HK-2 (cell line): ENCODE data around the gene PACRG.
"Not testable (repeated sequence)": the region's sequence is repeated elsewhere in the genome, so short reads cannot be mapped to it uniquely, and the experiment has no call there.

Experiments used
- DNase-seq: peaks from one replicate; pipeline ENCODE4 v3.0.0-alpha.2; 2018; ENCODE audit not compliant: unreplicated experiment

Gene PACRG

DNA sequence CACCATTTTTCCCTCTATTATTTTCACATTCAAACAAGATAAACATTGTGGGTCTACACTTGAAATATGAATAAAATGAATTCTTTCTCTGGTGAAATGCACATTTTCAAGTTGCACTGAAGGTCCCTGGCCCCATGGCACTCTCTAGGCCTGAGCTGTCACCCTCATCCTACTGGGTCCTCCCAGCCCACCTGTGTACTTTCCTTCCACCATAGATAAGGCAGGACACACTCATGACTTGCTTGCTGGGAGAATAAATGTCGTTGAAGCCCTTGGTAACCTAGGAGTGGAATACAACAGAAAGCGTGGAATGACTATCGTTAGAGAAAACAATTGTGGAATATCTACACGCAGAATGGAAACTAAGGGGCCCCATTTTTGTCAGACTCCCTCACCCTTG is 585.8 kb downstream of the PACRG start:
- DNase-seq = no peak

DNA sequence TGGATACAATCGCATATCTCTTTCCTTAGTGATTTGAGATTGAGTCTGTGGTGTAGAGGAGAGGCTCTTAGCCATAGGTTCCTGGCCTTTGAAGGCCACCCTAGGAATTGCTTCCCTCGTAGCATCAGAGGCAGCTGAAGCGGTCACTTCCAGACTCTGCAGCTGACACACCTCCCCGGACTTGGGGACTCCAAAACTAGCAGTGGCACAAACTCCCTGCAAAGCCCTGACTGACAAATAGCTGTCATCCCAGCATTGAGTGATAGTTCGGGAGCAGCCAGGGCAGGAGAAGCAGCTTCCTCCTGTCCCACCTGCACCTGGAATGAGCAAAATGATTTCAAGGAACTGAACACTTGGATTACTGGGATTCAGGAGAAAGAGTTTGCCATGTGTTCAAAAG is 586.2 kb downstream of the PACRG start:
- DNase-seq = no peak

DNA sequence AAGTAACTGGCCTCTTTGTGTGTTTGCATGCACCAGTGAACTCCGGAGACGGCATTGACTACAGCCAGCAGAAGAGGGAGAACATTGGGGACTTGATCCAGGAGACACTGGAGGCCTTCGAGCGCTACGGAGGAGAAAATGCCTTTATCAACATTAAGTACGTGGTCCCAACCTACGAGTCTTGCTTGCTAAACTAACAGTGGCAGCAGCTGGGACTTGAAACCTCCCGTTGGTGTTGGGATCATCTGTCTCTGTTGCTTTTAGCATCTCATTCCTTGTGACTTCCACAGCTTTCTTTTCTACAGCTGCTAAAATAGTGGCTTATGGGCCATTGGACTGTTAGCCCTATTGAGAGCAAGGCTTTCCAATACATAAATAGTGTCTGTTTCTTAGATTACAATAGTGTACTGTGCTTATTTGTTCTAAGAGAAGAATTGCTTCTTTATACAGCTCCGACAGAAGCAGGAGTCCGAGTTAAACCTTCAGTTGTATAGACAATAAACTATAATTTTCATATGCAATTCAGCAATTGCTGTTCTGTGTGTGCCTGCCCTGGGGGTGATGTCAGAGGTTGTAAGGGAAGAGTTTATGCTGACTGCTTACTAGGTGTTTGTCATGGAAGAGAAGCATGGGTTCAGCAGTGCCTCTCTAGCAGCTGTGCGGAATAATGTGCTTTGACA is 587.2 kb downstream of the PACRG start:
- no peak for DNase-seq

DNA sequence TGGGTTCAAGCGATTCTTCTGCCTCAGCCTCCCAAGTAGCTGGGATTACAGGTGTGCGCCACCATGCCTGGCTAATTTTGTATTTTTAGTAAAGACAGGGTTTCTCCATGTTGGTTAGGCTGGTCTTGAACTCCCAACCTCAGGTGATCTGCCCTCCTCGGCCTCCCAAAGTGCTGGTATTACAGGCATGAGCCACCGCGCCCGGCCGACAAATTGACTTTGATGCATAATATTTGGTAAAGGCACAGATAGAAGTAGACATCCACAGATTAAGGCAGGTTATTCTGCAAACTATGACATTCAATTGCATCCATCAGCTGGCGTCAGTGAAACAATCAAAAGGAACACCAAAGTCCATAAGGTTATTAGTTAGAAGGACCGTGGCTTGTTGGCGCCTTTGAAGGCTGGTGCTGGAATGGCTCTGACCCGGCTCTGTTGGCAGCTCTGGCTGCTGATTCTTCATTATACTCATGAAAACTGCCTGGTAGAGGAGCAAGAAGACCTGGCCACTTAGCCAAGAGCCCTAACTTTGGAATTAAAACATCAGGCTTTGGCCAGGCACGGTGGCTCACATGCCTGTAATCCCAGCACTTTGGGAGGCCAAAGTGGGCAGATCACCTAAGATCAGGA is 589.2 kb downstream of the PACRG start:
- DNase-seq = not testable (repeated sequence)

DNA sequence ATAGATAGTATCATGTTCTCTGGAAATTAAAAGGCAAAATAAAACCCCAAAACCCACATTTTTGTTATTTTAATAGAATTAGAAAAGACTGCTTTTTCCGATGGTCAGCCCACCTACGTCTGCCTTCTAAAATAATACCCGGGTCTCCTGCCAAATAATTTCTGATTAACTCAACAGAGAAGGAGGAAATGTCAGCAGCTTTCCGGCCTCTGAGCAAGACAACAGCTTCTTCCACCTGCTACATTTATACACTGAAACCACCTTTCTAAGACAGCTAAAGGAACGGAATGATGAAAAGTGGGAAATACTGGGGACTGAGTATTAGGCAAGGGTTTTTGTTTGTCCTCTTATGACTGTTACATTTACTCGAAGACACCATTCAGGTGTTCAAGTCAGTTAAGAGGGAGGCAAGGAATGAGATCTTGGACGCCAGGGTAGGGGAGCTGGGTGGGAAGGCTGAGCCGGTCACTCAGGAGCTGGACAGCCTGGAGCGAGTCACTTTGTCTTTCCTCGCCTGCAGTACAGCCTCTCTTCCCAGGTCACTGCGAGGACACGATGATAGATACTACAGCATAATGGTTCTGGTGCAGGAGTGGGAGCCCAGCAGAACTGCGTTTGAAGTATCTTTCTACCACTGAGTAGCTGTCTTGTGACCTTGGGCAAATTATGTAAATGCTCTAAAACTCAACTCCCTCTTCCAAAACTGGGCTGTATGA is 590.5 kb downstream of the PACRG start:
- DNase-seq = no peak

DNA sequence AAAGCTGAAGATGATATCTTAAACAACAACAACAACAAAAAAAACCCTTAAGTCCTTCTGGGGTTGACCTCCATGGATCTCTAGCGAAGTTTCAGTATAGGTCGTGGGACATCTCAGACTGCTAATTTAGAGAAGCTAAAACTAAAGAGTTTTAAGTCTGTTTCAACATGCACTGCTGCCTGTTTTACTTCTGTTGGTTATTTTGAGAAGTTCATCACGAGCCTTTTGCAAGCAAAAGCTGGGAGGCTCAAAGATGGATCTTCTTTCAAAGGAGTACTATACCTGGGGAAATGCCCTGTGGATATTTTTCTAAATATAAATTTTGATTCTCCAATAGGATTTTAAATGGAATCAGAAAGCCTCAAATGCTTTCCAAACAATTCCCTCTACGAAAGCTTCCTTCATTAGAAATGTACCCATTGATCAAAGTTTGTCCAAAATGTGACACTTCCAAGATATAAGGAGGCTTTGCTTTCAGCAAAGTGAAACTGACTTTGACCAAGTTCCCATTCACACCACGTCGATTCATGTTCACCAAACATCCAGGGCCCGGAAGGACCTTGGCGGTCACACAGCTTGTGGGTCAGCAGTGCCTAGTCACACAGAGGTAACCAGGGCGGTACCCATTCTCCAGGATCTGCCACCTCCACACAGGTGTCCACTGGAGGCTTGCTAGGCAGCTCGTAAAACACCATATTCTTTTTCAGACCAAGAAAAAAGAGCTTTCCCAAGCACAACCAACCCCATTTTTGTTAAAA is 592.0 kb downstream of the PACRG start:
- DNase-seq = no peak

DNA sequence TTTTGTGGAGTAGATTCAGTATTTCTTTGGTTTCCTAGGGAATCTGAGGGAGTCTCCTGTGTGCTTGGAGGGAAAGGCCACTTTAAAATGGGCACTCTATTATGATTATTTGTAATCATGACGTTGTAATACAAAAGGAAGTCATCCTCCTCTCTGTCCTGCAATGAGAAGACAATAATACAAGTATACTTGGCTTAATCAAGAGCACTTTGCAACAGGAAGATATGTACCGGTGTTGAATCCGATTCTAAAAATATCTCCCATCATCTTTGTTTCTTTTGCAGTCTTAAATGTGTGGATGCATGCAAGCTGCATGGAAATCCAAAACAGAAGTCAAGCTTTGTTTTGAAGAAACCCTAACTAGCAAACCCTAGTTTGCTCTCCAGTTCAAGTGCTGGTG is 592.6 kb downstream of the PACRG start:
- DNase-seq = no peak

DNA sequence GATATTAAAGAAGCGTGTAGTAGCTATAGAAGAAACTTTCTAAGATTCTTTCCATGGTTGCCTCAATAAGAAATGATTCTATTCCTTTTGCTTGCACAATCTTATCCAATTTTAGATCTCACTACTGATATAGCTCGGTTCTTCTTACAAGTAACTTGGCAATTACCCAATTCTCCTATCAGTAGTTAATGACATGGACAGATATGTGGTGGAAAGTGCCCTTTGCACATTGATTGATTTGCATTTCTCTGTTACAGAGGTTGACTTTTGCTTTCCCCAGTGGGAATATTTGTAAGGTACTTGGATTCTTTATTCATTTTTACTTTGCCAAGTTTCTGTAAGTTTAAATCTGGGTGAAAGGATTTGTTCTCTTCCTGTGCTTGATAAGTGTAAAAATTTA is 593.0 kb downstream of the PACRG start:
- no peak for DNase-seq

DNA sequence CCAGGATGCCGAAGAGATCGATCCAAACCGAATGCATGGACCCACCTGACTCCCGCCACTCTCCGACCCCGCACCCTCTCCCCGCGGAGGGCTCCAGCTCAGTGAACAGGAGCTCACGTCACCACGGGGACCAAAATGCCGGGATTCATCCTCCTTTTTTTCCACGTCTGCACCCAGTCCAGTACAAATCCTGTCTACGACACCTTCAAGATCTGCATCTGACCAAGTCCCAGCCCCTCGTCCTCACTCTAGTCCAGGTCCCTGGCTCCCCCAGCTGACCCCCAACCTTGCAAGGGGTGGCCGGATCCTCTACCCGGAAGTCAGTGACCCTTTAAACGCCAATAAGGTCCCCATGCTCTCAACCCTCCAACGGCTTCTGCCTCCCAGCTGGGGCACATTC is 593.9 kb downstream of the PACRG start:
- no peak for DNase-seq

DNA sequence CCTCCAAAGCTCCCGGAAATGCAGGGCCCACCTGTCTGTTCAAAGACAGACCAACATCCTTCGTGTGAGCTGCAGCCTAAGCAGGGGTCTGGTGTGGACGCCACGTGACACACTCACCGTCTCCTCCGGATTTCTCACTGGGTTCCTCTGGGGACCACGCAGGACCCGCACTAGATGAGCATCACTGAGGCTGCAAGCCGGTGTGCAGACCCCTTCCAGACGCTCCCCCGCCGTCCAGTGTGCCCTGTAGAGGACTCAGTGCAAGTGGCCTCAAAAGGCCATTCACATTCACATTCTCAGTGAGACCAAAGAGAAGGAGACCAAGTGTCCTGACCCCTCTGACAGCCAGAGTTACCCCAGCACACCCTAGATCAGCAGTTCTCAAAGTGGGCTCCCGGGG is 595.5 kb downstream of the PACRG start:
- no peak for DNase-seq

DNA sequence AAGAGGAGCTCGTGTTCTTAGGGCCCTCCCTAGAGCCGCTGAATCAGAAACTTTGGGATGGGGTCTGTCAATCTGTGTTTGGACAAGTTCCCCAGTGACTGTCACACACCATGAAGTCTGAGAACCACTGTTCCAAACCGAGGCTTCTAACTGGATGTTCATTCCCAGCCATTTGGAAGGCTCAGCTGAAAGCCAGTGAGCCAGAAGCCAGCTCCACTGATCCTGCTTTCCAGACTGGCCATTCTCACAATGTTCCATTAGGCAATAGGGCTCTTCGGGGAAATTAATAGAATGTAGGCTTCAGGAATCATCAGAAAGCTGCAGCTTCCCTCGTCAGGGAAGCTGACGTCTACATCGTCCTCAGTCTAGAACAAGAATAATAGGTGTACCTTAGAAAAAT is 595.9 kb downstream of the PACRG start:
- no peak for DNase-seq

DNA sequence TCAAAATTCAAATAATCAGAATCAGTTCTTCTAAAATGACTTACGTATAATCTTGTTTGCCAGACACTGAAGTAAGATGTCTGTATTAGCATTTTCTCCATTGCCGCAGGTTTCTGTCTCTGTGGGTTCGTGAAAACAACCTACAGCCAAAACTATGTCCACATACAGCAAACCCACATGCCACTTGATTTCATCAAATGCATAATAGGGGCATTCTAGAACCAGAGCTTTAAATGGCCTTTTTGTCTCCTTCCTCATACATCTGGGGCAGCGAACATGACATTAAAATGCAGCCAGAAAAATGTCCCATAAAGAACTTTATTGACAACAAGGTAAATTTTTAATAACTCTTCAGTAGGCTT is 596.5 kb downstream of the PACRG start:
- no peak for DNase-seq

DNA sequence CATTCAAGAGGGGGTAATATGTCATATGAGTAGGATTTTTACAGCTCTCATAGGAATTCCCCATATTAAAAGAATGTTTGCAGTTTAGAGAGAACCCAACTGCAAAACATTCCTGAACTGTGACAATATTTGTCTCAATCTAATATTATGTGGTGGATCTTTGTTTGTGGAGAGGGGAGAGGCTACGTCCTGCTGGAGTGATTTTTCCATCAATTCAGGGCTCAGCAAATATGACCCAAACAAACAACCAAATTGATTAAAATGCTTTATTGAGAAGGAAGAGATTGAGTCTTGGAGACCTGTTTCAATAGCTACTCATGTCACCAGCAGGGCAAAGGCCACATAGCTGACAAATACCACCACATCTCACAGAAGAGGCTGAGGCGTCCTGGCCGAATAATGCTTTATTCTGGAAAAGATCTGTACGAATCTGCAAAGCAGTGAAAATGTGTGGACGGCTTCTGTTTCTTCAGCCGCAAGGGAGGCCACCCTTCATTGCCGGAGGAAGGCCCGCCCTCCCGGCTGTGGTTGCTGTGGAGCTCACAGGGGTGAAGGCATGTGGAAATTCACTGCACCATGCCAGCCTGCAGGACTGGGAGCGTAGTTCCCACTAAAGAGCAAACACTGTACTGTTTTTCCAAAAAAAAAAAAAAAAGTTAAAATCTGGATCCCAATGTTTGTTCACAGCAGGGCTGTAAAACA is 597.1 kb downstream of the PACRG start:
- peak; percentile 20 for DNase-seq

DNA sequence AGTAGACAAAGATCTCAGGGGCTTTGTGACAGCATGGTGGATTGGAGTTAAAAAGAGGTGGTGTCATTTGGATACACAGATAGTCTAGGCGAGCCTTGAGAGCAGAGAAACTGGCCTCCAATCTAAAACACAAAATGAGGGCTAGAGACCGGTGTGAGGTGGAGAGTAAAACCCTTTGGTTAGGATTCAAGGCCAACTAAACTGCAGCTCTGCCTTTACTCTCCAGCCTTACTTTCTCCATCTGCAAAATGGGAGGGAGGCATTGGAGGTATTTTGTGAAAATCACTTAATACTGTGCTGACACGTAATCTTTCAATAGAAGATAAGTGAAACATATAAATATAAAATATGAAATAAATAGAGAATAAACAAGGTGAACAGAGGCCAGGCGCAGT is 597.6 kb downstream of the PACRG start:
- DNase-seq = no peak

DNA sequence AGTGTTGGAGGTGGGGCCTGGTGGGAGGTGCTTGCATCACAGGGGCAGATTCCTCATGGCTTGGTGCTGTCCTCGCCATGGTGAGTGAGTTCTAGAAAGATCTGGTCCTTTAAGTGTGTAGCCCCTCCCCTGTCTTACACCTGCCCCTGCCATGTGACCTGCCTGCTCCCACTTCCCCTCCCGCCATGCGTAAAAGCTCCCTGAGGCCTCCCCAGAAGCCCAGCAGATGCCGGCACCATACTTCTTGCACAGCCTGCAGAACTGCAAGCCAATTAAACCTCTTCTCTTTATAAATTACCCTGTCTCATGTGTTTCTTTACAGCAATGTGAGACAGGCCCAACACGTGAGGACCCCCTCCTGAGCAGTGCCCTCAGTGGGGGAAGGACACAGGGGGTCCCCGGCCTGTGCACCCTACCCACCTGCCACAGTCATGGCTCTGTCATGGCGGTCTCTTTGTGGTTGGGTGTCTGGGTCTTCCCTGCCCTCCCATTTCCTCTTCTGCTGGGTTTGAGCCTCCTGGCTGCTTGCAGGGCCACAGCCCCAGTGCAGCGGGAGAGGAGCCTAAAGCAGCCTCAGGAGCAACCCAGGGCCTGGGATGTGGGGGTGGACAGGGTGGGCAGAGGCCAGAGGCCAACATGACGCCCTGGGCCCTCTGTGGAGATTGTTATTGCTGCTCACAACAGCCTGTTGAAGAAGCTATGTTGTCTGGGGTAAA is 599.5 kb downstream of the PACRG start:
- no peak for DNase-seq

DNA sequence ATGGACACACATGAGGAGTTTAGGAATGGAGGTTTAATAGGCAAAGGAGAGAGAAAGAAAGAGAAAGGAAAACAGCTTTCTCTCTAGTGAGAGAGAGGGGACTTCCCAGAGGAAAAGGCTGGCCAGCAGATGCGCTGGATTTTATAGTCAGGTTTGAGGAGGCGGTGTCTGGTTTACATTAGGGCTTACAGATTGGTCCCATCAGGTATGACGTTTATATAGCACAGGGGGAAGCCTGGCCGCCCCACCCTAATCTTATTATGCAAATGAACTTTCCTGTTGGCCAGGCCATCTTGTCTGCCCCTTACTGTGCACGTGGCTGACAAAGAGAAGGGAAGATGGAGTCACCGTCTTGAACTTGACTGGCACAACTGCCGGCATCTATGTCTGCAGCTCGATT is 600.1 kb downstream of the PACRG start:
- DNase-seq = no peak

DNA sequence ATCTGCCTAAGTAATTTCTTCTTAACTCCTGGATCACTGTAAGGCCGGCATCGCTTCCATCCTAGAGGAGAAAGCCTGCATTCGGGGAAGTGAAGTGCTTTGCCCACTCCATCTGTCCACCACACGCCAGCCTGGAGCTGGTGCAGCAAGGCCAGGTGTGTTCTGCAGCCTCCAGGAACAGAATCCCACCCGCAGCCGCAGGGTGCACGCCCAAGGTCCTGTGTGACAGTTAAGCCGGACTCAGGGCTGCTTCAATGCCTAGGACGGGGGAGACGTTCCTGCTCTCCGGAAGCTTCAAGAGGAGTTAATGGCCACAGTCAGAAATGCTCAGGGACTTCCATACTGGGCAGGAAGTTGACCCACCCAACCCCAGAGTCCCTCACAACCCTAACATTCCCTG is 600.6 kb downstream of the PACRG start:
- no peak for DNase-seq

DNA sequence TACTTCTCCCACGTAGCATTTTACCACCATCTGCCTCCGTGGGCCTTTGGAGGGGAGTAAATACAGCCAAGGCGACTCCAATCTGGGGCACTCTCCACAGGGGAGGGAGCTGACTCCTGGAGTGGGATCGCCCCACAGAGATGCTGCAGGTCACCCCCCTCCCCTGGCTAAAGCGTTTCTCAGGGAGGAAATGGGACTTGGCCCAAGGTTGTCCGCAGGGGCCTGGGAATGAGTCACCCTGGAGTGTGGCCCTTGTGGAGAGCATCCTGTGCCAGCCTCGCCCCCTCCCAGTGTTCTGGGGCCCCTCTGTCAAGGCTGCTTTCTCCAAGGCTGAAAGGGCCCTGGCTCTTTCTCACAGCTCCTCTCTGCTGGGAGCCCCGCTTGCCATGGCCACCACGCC is 602.2 kb downstream of the PACRG start:
- peak; percentile 18 for DNase-seq

DNA sequence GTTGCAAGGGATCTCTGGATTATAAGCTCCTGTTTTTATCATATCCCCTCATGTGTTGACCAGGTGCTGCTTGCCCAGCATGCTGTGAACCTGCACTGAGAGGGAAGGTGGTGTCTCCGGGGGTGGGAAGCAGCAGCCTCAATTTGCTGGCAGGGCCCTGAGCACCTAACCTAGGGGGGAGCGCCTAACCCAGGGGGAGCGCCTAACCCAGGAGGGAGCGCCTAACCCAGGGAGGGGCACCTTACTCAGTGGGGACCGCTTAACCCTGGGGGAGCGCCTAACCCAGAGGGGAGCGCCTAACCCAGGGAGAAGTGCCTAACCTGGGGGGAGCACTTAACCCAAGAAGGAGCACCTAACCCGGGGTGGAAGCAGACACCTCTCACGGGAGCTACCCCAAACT is 603.5 kb downstream of the PACRG start:
- DNase-seq = no peak

DNA sequence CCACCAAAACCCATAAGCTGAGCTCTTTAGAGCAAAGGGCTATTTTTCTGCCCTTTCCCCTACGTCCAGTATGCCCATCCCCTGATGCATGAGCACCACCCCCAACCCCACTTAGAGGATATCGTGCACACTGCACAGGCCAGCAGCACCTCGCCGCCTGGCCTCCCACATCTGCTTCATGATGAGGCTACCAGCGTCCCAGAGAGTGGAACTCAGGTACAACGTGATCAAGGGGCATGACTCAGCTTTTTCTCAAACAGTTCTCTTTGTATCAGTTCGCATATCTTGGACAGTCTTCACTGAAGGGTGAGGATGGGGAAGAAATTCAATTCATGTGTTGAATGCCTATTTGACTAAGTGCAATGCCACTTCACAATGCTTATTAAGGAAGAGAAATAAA is 604.8 kb downstream of the PACRG start:
- DNase-seq = no peak

DNA sequence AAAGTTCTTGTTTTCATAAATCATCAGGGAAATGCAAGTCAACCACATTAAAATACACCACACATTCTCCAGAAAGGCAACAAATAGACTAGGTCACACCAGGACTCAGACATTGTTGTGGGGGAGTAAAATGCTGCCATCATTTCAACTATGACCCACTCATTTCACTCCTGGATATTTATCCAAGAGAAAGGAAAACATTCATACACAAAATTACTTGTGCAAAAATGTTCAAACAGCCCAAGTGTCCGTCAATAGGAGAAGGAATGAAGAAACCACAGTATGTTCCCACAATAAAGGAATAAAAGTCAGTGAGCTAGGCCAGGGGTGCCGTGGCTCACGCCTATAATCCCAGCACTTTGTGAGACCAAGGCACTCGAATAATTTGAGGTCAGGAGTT is 605.3 kb downstream of the PACRG start:
- DNase-seq = no peak
